Astrocyte (in vitro differentiated cells and primary cell): Measurements from ENCODE around the gene APBB1IP. TPM values are rescaled to one million over a fixed set of nuclear protein-coding genes. Genes with fewer than 3 reads are reported as not detected.
A peak's percentile ranks its signal among the peaks of the same experiment; 100 is the strongest.

ENCODE experiments used
- DNase-seq: peaks from one replicate; pipeline ENCODE4 v3.0.0-alpha.2; 2010; ENCODE audit warnings: low read depth
- FAIRE-seq: peaks from 2 replicates; lab custom pipeline; 2011; peaks lifted over from hg19 to GRCh38; lab: Jason Lieb, UNC
- H2AFZ ChIP-seq: 2 replicates; pipeline ENCODE4 v1.6.0; 2012; ENCODE audit warnings: low read depth, low read length, inconsistent platforms
- H3K27ac ChIP-seq: 2 replicates; pipeline ENCODE4 v1.5.1; 2011; ENCODE audit warnings: low read depth, low read length, inconsistent platforms
- H3K27me3 ChIP-seq: 2 replicates; pipeline ENCODE4 v1.6.0; 2011; ENCODE audit warnings: low read length, inconsistent platforms; ENCODE audit not compliant: insufficient read depth
- H3K36me3 ChIP-seq: 2 replicates; pipeline ENCODE4 v1.5.1; 2011; ENCODE audit warnings: low read length, inconsistent platforms; ENCODE audit not compliant: insufficient read depth
- H3K4me1 ChIP-seq: 2 replicates; pipeline ENCODE4 v1.5.1; 2011; ENCODE audit warnings: low read length, inconsistent platforms; ENCODE audit not compliant: insufficient read depth
- H3K4me2 ChIP-seq: 2 replicates; pipeline ENCODE4 v1.6.0; 2012; ENCODE audit warnings: low read length, inconsistent platforms
- H3K4me3 ChIP-seq: 2 replicates; pipeline ENCODE4 v1.5.1; 2011; ENCODE audit warnings: low read depth, mild to moderate bottlenecking, low read length, inconsistent platforms; ENCODE audit not compliant: insufficient read depth
- H3K79me2 ChIP-seq: 2 replicates; pipeline ENCODE4 v1.6.0; 2012; ENCODE audit warnings: mild to moderate bottlenecking, low read length, inconsistent platforms; ENCODE audit not compliant: insufficient read depth
- H3K9ac ChIP-seq: 2 replicates; pipeline ENCODE4 v1.6.0; 2012; ENCODE audit warnings: mild to moderate bottlenecking, low read length, inconsistent platforms
- H3K9me3 ChIP-seq: 2 replicates; pipeline ENCODE4 v1.5.1; 2012; ENCODE audit warnings: low read depth, mild to moderate bottlenecking, low read length, inconsistent platforms; ENCODE audit not compliant: insufficient read depth
- H4K20me1 ChIP-seq: 2 replicates; pipeline ENCODE4 v1.6.0; 2012; ENCODE audit warnings: low read length, inconsistent platforms; ENCODE audit not compliant: insufficient read depth
- H3K27ac Mint-ChIP-seq: one replicate; pipeline ENCODE4 v1.8.0; 2021; ENCODE audit warnings: mild to moderate bottlenecking, mixed read lengths; ENCODE audit not compliant: unreplicated experiment
- H3K27me3 Mint-ChIP-seq: one replicate; pipeline ENCODE4 v1.8.0; 2021; ENCODE audit warnings: low read depth, mixed read lengths; ENCODE audit not compliant: unreplicated experiment
- H3K36me3 Mint-ChIP-seq: one replicate; pipeline ENCODE4 v1.8.0; 2021; ENCODE audit warnings: low read depth, mixed read lengths; ENCODE audit not compliant: unreplicated experiment
- H3K4me1 Mint-ChIP-seq: one replicate; pipeline ENCODE4 v1.8.0; 2021; ENCODE audit warnings: low read depth, mixed read lengths; ENCODE audit not compliant: unreplicated experiment
- H3K4me3 Mint-ChIP-seq: one replicate; pipeline ENCODE4 v1.8.0; 2021; ENCODE audit warnings: mild to moderate bottlenecking, moderate library complexity, mixed read lengths; ENCODE audit not compliant: unreplicated experiment
- H3K9me3 Mint-ChIP-seq: one replicate; pipeline ENCODE4 v1.8.0; 2021; ENCODE audit warnings: mild to moderate bottlenecking, mixed read lengths; ENCODE audit not compliant: unreplicated experiment
- CTCF ChIP-seq: IDR thresholded peaks from 2 replicates; pipeline ENCODE4 v1.5.1; 2011; ENCODE audit warnings: low read depth, mild to moderate bottlenecking, inconsistent platforms, low read length, moderate library complexity; ENCODE audit not compliant: insufficient read depth
- EZH2 ChIP-seq: IDR thresholded peaks from 2 replicates; pipeline ENCODE4 v1.6.1; 2012; ENCODE audit warnings: mild to moderate bottlenecking, low read length, inconsistent platforms; ENCODE audit not compliant: insufficient read depth
- total RNA-seq: library from RNA; stranded (reverse); gene quantifications from 2 replicates; pipeline ENCODE4 v1.2.1, GENCODE V29; 2021

The APBB1IP gene
- total RNA-seq, 1 donor from 2014 or later: 0.23 TPM

- no peak for TF ChIP-seq CTCF
- no peak for TF ChIP-seq EZH2
- no peak overlapping the region for H3K9ac ChIP-seq
- H3K36me3 Mint-ChIP-seq: no peaks in the 10 kb centered on the region
- H3K4me3 ChIP-seq: no peak overlapping the region
- H3K4me2 ChIP-seq: no peak overlapping the region
- no peaks in the 10 kb centered on the region for H4K20me1 ChIP-seq
- H3K4me1 Mint-ChIP-seq: no peaks in the 10 kb centered on the region
- no peaks in the 10 kb centered on the region for H3K9me3 ChIP-seq
- H3K36me3 ChIP-seq: no peaks in the 10 kb centered on the region
- H3K9me3 Mint-ChIP-seq: no peaks in the 10 kb centered on the region
- H3K4me1 ChIP-seq: no peaks in the 10 kb centered on the region
- no peaks in the 10 kb centered on the region for H3K79me2 ChIP-seq
- FAIRE-seq (no peak), DNase-seq (peak; percentile 13)
- H3K27me3 ChIP-seq: no peaks in the 10 kb centered on the region
- H2AFZ ChIP-seq: no peak overlapping the region
- H3K27me3 Mint-ChIP-seq: peaks cover 4% of the 10 kb centered on the region
- no peak overlapping the region for H3K27ac Mint-ChIP-seq
- H3K4me3 Mint-ChIP-seq: no peak overlapping the region
- H3K27ac ChIP-seq: no peak overlapping the region
Observed at GRCh38 chr10:26455567-26456315, 17.6 kb downstream of the APBB1IP start.

DNA sequence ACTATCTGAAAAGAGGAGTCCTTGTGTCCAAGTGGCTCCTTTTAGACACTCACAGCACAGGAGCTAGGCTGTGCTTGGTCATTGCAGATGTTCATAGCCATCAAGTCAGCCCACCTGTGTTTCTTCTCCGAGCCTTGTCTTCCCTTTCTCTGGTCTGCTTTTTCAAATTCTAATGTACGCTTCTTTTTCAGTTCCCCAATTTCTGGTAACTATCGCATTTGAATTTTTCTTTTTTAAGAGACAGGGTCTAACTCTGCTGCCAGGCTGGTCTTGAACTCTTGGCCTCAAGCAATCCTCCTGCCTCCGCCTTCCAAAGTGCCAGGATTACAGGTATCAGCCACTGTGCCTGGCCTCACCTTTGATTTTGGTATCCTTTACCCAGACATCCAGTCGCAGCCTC, 18.9 kb downstream of the APBB1IP start:
- Histone ChIP-seq H3K4me1 (no peaks in the 10 kb centered on the region), H3K9ac (no peak overlapping the region), H3K9me3 (no peaks in the 10 kb centered on the region), H3K27me3 (no peaks in the 10 kb centered on the region), H3K79me2 (no peaks in the 10 kb centered on the region), H4K20me1 (no peaks in the 10 kb centered on the region), H3K4me3 (no peak overlapping the region), H3K4me2 (no peak overlapping the region), H3K27ac (no peak overlapping the region), H3K36me3 (no peaks in the 10 kb centered on the region), H2AFZ (no peak overlapping the region)
- Mint-ChIP-seq H3K9me3 (no peaks in the 10 kb centered on the region), H3K4me3 (no peak overlapping the region), H3K36me3 (no peaks in the 10 kb centered on the region), H3K27me3 (peaks cover 4% of the 10 kb centered on the region), H3K27ac (no peak overlapping the region), H3K4me1 (no peaks in the 10 kb centered on the region)
- FAIRE-seq: no peak
- TF ChIP-seq CTCF: no peak
- TF ChIP-seq EZH2: no peak
- DNase-seq: no peak

DNA sequence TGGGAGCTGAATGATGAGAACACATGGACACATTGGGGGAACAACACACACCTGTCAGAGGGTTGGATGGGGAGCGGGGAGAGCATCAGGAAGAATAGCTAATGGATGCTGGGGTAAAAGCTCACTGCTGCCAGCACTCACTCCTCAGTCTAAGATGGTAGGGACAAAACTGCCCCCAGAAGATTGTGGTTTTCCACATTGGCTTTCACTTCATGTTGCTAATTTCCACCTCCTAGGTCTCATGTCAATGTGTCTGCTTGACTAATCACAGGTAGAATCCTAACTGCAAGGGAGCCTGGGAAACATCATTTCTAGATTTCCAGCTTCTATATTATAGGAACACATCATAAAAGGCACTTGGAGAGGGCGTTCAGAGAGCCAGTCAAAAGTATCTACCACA, 22.6 kb downstream of the APBB1IP start:
- H3K27ac Mint-ChIP-seq: no peak overlapping the region
- H3K36me3 Mint-ChIP-seq: peaks cover 2% of the 10 kb centered on the region
- H4K20me1 ChIP-seq: no peaks in the 10 kb centered on the region
- H3K27me3 ChIP-seq: no peaks in the 10 kb centered on the region
- FAIRE-seq: no peak
- no peaks in the 10 kb centered on the region for H3K4me1 ChIP-seq
- H3K4me3 Mint-ChIP-seq: no peak overlapping the region
- no peaks in the 10 kb centered on the region for H3K4me1 Mint-ChIP-seq
- no peaks in the 10 kb centered on the region for H3K36me3 ChIP-seq
- no peaks in the 10 kb centered on the region for H3K79me2 ChIP-seq
- no peak overlapping the region for H3K4me3 ChIP-seq
- H2AFZ ChIP-seq: no peak overlapping the region
- TF ChIP-seq EZH2 (no peak), CTCF (no peak)
- no peak overlapping the region for H3K4me2 ChIP-seq
- no peak overlapping the region for H3K9ac ChIP-seq
- no peak for DNase-seq
- no peaks in the 10 kb centered on the region for H3K9me3 ChIP-seq
- no peaks in the 10 kb centered on the region for H3K9me3 Mint-ChIP-seq
- peaks cover 4% of the 10 kb centered on the region for H3K27me3 Mint-ChIP-seq
- no peak overlapping the region for H3K27ac ChIP-seq
